Stimulated activated CD4-positive, alpha-beta T cell treated with anti-CD3 and anti-CD28 coated beads, Interleukin-1b, Interleukin-23, amount 100 ng/mL, for 4 hours (primary cell): Measurements from ENCODE around the gene NF2.

Source experiments
- DNase-seq, 2 donors: peaks; one replicate each; pipeline ENCODE4 v3.0.0-alpha.2; 2020; ENCODE audit warnings: low read depth in 2 of 2

Gene NF2

DNA sequence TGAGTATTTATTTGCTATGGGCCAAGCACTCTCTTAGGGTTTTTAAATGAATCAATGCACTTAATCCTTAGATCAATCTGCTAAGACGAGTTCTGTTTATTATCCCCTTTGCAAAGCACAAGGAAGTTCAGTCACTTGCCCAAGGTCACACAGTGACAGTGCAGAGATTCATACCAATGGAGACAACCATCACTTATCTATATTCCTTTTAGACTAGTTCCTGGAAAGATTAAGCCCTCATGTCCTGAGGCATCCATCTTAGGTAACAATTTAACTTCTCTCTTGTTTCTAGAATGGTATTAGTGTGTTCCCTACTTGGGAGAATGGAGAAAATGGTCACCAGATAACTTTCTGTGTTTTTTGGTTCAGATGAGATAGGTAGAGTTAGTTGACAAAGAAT is 28.3 kb downstream of the NF2 start:
- DNase-seq, result no peak

DNA sequence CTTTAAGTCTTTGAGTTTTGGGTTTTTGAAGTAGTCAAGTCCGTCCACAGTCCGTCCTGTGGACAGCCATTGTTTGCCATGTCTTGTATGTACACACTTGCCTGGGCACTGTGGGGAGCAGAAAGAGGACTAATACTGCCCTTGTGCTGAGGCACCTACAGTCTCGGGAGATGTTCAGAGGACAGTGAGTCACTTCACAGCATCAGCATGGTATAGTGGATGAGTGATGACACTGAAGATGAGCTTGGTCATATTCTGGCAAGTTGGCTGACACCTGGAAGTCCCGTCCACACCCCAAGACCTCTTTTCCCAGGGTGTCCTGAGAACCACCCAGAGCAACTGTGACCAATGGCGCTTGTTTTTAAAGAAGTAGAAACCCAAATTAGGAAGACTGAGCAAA is 29.2 kb downstream of the NF2 start:
- DNase-seq, result no peak

DNA sequence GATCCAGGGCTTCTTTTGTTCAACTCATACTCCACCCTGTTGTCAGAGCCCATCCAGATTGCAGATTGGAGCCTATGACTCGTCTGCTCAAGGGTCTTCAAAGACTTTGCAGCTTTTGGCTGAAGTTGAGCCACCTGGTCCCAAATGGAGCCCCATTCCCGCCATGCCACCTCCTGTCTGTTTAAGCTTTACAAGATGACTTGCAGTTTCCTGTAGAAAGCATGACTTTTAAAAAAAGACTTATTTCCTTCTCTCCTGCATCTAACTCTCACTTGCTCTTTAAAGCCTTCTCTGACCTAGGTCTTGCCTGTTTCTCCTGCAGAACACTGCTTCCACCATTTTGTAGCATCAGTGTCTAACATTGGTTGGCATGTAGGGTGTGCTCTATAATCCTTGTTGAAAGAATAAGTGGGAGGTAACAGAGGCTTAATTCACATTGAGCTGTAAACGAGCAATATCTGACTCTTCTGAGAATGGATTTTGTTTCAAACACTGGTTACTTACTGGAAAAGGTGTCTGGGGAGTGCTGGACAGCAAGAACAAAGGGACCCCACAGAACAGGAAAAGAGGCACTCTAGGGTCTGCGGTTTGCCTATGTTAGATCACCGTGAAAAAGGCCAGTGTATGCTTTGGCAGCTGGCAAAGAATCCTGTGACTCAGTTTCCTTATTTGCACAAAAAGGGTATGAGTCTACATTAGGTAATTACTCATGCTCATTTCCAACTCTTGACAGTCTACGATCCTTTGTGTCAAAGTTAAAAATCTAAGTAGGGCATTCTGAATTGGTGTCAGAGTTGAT is 30.3 kb downstream of the NF2 start:
- DNase-seq, result no peak

DNA sequence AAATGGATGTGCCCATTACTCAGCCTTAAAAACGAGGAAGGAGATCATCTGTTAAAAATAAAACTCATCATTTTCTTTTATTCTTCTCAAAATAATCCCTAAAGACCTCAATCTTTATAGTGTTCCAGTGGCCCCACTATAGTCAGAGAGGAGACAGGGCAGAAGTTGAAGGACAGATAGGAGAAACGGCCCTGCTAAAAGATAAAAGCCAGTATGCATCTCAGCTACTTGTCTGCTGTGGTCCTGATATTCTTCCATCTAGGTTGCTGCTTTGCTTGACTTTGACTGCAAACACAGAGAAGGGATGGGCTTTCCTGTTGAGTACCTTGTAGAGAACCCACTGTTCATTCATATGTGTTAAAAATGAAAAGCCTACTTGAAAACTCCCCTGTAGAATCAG is 31.4 kb downstream of the NF2 start:
- no peak for DNase-seq

DNA sequence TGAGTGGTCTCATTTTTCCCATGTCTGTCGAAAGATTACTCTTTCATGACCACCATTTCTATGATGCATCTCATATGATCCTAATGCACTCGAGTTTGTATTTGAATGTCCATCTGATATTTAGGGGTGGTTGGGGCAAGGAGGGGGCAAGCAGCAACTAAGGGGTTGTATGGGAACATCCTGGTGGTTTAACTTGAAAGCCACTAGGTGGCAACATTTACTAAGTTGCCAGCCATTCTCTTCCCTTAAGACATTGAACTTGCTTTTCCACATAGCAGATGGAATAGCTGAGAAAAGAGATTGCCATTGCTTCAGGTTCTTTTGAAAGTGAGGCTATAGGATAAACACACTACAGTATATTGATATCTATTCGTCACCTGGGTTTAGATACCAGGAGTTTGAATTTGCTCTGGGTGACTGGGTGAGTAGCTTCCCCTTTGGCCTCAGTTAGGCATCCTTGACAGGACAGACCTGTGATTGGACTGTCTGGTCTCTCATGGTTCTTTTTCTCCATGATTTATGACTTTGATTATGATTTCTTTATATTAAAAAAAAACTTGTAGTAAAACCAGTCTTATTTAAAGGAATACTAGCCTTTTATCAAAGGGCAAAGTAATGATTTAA is 32.4 kb downstream of the NF2 start:
- no peak for DNase-seq

DNA sequence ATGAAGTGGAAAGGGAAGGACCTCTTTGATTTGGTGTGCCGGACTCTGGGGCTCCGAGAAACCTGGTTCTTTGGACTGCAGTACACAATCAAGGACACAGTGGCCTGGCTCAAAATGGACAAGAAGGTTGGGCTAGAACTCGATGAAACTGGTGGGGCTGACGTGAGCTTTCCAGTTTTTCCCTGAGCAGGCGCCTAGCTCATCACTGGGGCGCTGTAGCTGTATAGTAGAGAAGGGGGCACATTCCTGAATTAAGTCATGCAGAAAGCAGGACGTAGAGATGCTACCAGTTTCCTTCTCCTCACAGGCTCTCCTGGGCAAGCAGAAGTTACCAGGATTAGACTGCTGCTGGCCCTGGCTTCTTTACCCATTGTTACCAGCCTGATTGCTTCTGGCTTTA is 33.3 kb downstream of the NF2 start:
- DNase-seq, result no peak

DNA sequence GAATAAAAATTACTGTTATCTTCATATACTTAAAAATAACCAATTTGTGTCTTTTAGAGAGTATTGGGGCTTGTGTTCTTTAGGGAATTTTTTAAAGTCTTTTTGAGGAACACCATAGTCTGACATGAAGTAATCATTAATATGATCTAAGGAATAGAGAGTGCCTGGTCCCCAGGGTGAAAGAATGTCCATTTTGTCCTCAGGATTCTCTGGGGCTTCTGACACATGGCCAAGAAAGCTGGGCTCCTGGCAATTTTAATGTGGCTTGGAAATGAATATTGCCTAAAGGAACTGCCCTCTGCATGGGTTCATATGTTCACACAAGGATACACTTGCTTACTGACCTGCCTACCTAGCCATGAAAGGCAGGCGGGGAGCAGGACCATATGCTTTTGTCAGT is 33.7 kb downstream of the NF2 start:
- DNase-seq, result no peak

DNA sequence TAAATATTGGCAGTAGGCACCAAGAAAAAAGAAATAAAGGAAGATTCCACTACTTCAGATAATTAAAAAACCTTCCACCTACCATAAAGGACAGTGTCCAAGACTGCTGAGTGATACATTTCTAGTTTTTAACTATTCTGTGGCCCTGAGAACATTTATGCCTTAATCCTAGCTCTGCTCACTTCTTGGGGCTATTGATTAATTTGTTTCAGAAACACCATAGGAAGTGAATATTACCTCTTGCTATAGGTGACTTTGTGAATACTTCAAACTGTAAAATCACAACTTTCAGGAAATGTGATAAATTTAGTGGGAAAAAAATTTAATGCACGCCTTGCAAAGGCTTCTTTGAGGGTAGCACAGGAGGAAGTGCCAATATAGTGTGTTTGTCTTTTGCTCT is 35.2 kb downstream of the NF2 start:
- DNase-seq, result no peak

DNA sequence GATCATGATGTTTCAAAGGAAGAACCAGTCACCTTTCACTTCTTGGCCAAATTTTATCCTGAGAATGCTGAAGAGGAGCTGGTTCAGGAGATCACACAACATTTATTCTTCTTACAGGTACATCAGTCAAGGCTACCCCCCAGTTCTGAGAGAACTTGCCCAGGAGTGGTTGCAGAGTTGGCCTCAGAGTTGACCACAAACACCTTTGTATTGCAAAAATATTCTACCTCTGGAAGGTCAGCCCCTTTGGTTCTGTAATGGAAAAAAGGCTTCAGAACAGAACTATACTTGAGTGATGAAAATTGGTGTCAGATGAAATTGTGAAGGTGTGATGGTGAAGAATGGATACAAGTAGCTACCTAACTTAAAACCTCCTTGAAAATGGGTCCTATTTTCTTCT is 35.7 kb downstream of the NF2 start:
- DNase-seq, result no peak

DNA sequence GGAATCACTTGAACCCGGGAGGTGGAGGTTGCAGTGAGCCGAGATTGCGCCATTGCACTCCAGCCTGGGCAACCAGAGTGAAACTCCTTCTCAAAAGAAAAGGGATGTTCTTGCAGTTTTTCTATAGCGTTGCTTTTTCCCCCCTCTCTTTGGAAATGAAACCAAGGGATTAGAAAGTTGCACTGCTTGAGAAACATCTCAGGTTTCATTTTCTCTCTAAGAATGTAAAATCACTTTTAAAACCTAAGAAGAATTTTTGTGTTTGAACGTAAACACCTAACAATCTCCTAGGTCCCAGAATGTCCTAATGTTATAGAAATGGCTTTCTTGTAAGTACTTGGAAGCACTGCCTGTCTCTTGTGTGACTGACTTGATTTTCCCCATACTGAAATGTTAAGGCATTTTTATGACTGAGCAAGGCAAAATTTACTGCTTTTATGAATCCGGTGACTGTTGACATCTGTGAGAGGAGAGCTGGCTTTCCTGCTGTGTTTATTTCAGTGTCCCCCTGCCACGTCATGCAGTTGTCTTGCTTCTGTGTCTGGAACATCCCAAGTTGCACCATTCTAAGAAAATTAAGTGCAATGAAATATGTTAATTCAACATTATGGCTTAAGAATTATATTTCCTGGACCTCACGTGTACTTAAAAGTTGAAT is 37.7 kb downstream of the NF2 start:
- DNase-seq, result no peak

DNA sequence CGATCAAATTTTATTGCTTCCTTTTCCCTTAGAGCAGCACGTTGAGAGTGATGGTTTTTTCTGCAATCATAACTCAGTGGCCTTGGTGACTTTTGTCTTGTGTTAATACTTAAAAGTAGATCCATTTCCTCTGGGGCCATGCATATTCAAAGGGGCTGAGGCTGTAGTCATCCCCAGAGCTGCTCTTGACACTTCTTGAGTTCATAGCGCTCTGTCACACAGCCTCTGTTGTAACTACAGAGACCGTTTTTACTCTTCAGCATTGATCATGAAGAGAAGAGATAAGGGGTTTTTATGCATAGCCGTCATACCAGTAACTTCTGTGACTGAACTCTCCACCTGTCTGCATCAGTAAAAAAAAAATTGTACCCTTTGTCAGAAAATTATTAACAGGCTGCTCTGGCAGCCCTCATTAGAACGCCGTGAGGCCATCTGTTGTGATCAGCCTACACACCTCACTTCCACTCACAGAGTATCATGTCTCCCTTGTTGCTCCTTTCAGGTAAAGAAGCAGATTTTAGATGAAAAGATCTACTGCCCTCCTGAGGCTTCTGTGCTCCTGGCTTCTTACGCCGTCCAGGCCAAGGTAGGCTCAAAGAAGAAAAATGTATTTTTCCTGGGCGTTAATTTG is 38.4 kb downstream of the NF2 start:
- DNase-seq, result no peak

DNA sequence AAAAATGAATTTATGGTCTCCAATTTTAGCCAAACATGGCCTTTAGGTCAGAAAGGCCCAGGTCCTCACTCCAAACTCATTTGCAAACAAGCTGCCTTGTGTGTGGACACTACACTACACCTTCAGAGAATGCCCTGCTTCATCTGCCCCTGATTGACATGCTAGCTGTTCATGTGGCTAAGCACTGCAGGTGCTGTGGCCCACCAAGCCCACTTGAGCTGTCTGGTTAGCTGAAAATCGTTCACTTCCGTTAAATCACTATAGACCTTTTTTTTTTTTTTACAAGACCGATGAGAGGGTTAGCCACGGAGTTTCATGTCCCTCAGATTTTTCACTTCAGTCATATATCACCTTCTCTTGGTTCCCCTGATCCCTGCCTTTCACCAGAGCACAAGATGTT is 39.3 kb downstream of the NF2 start:
- no peak for DNase-seq

DNA sequence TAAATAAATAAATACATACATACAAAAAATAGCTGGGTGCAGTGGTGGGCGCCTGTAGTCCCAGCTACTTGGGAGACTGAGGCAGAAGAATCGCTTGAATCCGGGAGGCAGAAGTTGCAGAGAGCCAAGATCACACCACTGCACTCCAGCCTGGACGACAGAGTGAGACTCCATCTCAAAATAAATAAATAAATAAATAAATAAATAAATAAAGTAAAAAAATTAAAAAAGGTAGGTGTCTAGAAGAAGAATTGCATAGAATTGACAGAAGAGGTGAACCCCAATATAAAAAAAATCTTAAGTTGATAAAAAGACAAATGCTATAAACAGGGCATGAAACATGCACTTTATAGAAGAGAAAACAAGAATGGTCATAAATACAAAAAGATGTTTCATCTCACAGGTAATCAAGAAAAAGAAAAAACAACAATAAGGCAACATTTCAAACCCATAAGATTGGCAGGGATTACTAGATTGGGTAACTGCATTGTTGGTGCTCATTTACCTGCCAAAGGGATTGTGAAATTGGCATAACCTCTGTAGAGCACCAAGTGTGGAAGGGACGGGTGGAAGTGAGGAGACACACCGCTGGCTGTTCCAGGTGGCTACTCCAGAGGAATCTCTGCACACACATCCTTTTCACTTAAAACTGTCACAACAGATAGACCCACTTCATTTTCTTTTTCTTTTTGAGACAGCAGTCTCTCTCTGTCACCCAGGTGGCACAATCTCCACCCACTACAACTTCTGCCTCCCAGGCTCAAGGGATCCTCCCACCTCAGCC is 44.7 kb downstream of the NF2 start:
- DNase-seq, result no peak

DNA sequence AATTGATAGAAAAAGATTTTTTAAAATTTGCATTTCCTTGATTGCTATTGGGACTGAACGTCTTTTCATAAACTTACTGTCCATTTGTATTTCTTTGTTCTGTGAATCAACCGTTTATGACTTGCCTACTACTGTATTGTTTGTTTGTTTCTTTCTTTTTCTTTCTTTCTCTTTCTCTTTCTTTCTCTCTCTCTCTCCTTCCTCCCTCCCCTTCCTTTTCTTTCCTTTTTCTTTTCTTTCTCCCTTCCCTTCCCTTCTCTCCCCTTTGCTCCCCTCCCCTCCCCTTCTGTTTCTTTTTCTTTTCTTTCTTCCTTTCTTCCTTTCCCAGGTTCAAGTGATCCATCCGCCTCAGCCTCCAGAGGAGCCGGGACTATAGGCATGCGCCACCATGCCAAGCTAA is 46.9 kb downstream of the NF2 start:
- DNase-seq, result no peak

DNA sequence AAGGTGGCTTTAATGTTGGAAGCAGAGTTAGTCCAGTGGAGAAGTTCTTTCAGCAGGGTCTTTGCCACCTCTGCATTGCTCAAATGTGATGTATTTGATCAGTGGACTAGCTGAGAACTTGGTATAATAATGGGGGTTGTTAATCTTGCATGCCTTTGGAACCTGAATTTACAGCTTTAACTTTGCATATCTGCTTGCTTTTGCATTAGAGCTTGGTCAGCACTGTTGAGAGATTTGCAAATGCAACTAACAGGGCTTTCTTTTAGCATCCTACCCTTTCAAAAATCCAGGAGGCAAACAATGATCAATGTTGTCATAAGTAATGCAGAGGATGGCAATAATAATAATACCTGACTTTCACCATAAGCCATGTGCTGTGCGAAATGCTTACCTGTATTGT is 48.2 kb downstream of the NF2 start:
- no peak for DNase-seq

DNA sequence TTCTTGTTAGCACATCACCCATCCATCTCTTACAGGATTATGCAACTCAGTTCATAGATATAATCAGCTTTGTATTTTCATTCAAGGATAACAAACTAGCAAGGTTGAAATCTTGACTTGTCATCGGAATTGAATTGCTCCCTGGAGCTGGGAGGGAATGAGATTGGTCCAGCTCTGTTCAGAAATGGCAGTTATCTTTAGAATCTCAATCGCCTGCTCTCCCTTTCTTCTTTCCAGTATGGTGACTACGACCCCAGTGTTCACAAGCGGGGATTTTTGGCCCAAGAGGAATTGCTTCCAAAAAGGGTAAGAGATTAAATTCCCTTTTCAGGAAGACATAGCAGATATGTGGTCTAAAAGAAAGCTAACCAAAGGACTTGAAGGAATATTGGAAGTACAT is 51.0 kb downstream of the NF2 start:
- DNase-seq, result no peak

DNA sequence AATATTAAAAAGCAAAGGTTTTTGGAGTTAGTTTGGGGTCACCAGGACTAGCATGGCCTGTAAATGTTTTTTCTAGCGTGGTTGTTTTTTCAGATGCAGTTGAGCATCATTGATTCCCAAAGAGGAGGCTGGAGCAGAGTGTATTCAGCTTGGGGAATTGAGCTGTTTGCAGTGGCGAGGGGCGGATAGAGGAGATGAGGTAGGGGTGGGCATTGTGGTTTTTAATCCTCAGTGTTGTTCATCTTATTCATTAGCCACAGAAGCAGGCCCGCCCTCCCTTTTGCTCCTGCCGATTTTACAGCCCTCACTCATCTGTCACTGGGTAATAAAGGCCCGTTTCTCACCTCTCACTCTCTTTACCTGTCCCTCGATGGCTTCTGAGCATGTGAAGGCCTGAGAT is 51.4 kb downstream of the NF2 start:
- DNase-seq, result no peak

DNA sequence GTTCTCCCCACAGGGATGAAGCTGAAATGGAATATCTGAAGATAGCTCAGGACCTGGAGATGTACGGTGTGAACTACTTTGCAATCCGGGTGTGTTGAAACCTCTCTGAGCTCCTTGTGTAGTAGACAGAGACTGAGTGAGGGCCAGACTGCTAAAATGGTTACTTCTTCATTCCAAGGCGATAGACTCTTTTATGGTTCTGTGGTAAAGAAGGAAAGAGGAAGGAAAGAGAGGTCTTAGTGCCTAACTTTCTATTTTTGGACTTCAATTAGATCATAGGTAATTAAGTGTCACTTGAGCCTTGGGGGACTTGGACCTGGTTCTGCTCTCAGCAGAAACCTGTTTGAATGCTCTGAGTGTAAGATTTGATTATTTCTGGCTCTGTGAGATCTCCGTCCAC is 54.7 kb downstream of the NF2 start:
- no peak for DNase-seq

DNA sequence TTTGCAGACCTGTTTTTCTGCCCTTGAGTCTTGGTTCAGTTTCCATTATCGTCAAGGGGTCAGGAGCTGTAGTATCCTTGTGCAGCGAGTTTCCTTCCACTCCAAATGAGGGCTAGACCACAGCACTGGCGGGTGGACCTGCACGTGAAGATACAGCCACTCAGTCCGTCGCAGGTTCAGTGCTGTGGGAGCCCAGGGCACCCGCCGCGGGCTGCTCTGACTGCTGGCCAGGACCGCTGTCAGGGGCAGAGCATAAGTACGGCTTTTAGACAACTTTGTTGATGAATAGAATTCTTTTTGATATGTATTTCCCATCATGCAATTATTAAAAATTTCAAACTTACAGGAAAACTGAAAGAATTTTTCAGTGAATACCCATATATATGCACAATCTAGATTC is 56.6 kb downstream of the NF2 start:
- no peak for DNase-seq

DNA sequence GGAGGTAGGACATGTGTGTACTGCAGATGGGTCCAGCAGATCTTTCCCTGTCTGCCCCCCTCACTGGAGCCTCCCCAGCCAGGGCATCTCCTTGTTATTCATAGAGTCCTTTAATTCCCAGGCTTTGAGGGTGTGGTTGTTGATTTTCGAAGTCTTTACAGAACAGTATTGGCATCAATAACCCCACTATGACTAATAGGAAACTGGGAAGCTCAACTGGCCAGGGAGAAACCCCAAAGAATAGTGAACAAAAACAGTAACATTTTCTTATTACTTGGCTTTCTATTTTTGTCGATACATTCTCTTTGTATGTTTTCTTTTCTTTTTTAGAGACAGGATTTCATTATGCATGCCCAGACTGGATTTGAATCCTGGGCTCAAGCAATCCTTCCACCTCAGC is 57.9 kb downstream of the NF2 start:
- no peak for DNase-seq

DNA sequence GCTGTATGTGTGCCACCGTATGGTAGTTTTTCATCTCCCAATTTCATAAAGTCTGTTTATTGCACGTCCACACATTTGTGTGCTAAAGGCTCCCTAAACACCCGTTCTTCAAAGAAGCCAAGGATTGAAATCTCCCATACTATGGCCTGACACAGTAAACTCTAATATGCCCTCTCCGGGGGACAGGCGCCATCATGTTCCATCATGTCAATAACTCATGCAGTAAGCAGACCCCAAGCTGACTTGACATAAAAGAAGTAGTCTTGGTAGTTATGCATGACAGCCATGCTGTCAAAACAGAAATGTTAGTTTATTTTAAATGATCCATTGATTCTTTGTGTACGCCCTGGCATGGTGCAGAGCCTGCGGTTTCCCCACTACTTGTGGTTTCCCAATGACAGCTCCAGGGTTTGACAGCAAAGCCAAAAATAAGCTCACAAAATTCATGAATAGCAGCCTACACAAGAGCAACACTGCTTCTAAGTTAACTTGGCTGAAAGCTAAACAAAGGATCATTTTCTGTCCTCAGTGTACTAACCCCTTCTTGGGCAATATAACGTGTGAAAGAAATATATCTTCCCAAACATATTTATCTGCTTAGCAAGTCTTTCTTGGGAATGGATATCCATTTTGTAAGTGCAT is 59.9 kb downstream of the NF2 start:
- no peak for DNase-seq

DNA sequence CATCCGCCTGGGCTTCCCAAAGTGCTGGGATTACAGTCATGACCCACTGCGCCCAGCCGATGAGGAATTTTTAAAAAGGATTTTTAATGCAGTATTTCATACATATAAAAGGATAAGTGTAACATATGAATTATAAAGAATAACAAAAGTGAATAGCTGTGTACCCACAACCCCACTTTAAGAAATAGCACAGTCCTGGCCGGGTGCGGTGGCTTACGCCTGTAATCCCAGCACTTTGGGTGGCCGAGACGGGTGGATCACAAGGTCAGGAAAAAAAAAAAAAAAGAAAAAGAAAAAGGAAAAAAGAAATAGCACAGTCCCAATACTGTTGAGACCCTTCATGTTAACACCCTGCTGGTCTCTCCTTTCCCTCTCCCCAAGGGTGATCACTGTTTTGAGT is 62.1 kb downstream of the NF2 start:
- DNase-seq, result no peak
